ENCODE data around the gene SMIM24. TPM values are rescaled to one million over a fixed set of nuclear protein-coding genes. Genes with fewer than 3 reads are reported as not detected.

SMIM24 gene
- total RNA-seq, 1 experiment from 2014 or later: 1.9 TPM

DNA sequence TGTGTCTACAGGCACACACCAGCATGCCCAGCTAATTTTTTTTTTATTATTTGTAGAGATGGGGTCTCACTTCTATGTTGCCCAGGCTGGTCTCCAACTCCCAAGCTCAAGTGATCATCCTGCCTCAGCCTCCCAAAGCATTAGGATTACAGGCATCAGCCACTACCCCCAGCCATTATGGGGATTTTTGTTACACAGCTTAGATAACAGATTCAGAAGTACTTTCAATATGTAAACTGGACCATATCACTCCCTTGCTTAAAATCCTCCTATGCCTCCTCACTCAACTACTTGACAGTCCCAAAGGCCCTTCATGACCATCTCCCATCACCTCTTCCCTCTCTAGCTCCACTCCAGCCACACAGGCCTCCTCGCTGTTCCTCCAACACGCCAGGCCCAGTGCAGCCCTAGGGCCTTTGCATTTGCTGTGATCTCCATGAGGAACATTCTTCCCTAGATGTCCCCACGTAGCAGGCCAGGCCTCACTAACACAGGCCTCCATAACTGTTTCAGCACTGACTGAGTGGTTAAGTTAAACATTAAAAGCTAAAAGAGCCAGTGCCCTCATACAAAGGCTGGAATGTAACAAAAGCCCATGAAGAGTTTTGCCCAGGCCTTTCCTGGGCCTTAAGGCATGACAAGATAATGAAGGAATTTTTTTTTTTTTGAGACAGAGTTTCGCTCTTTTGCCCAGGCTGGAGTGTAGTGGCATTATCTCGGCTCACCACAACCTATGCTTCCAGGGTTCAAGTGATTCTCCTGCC lies 17.6 kb upstream of the SMIM24 start:
- Histone ChIP-seq H3K4me1 (ENCODE audit: insufficient read depth, low read length) (no peaks in the 10 kb centered on the region), H3K14ac (ENCODE audit: insufficient read depth, low read length) (no peak overlapping the region), H3K23me2 (ENCODE audit: insufficient read length, low read depth, low read length, poor library complexity, severe bottlenecking) (peaks cover 6% of the 10 kb centered on the region), H3K9me3 (ENCODE audit: control insufficient read depth, low read depth, low read length) (no peaks in the 10 kb centered on the region), H3K79me2 (ENCODE audit: insufficient read depth, low read length) (peaks cover 10% of the 10 kb centered on the region), H3K9ac (ENCODE audit: extremely low read depth, insufficient read length, low read length) (no peak overlapping the region), H3K27ac (ENCODE audit: insufficient read length, low read depth, low read length) (no peak overlapping the region), H3T11ph (ENCODE audit: low read length) (no peak overlapping the region), H3K27me3 (ENCODE audit: insufficient read depth, low read length) (no peaks in the 10 kb centered on the region), H2BK20ac (ENCODE audit: low read depth, low read length, poor library complexity, severe bottlenecking) (no peak overlapping the region), H3K18ac (ENCODE audit: insufficient read length, low read depth, low read length) (no peak overlapping the region), H3K56ac (ENCODE audit: insufficient read length, low read depth, low read length) (no peak overlapping the region), H2BK15ac (ENCODE audit: low read depth, low read length) (no peak overlapping the region), H4K5ac (ENCODE audit: insufficient read length, low read depth, low read length) (no peak overlapping the region), H3K4ac (ENCODE audit: low read depth, low read length) (no peak overlapping the region), H2BK5ac (ENCODE audit: insufficient read length, low read length) (no peak overlapping the region), H2AK5ac (ENCODE audit: insufficient read length, low read length) (no peak overlapping the region), H3K23ac (ENCODE audit: insufficient read length, low read depth, low read length) (no peak overlapping the region), H2BK120ac (ENCODE audit: low read depth, low read length, poor library complexity, severe bottlenecking) (no peak overlapping the region), H4K20me1 (ENCODE audit: control insufficient read depth, insufficient read depth, insufficient read length) (no peaks in the 10 kb centered on the region), H4K8ac (replicated peaks; ENCODE audit: insufficient read length, low read depth, low read length) (no peak overlapping the region), H2BK12ac (ENCODE audit: insufficient read length, low read depth, low read length) (no peak overlapping the region), H3K79me1 (ENCODE audit: insufficient read depth, low read depth, low read length, poor library complexity, severe bottlenecking) (no peaks in the 10 kb centered on the region), H3K4me2 (ENCODE audit: insufficient read depth, insufficient read length, low read length) (no peak overlapping the region), H2AFZ (ENCODE audit: low read length) (no peak overlapping the region), H4K91ac (ENCODE audit: insufficient read length, low read depth, low read length) (no peak overlapping the region)
- Mint-ChIP-seq H3K9me3 (no peaks in the 10 kb centered on the region; a peak in 1 of 5 replicates), H3K4me3 (peak overlapping the region in 1 of 2 experiments; percentile 17; a peak in 1 of 5 replicates), H3K27me3 (ENCODE audit: low read depth) (no peaks in the 10 kb centered on the region), H3K27ac (no peak overlapping the region), H3K36me3 (ENCODE audit: insufficient read depth in 1 of 3, low read depth in 3 of 3) (peaks cover 17 to 43% (median 36%) of the 10 kb centered on the region in 3 experiments; a peak in 6 of 7 replicates), H3K4me1 (peaks cover 7 to 10% of the 10 kb centered on the region in 2 experiments)
- DNase-seq: no peak
- WGBS (ENCODE audit: extremely low coverage, insufficient read length, low lambda C conversion rate): no CpG with 5 or more reads among the region's 5 CpGs
- TF ChIP-seq, protein P1, sequence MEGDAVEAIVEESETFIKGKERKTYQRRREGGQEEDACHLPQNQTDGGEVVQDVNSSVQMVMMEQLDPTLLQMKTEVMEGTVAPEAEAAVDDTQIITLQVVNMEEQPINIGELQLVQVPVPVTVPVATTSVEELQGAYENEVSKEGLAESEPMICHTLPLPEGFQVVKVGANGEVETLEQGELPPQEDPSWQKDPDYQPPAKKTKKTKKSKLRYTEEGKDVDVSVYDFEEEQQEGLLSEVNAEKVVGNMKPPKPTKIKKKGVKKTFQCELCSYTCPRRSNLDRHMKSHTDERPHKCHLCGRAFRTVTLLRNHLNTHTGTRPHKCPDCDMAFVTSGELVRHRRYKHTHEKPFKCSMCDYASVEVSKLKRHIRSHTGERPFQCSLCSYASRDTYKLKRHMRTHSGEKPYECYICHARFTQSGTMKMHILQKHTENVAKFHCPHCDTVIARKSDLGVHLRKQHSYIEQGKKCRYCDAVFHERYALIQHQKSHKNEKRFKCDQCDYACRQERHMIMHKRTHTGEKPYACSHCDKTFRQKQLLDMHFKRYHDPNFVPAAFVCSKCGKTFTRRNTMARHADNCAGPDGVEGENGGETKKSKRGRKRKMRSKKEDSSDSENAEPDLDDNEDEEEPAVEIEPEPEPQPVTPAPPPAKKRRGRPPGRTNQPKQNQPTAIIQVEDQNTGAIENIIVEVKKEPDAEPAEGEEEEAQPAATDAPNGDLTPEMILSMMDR (conservative IDR thresholded peaks at IDR 0.05): no peak

All from H9 (cell line).